HS-5 (cell line): ENCODE data around the gene CCN6.
"Not testable (repeated sequence)": the region's sequence is repeated elsewhere in the genome, so short reads cannot be mapped to it uniquely, and the experiment has no call there.

Source experiments
- DNase-seq: peaks from one replicate; pipeline ENCODE4 v3.0.0-alpha.2; 2012; ENCODE audit warnings: low read depth

The CCN6 gene

GRCh38 chr6:112030206-112030960, 23.5 kb upstream of the CCN6 start:
- no peak for DNase-seq

GRCh38 chr6:112030961-112031660, 22.8 kb upstream of the CCN6 start:
- no peak for DNase-seq

GRCh38 chr6:112031960-112032359, 21.9 kb upstream of the CCN6 start:
- DNase-seq: no peak

GRCh38 chr6:112032728-112033127, 21.2 kb upstream of the CCN6 start:
- no peak for DNase-seq

GRCh38 chr6:112033791-112034615, 19.9 kb upstream of the CCN6 start:
- no peak for DNase-seq

GRCh38 chr6:112034616-112034995, 19.3 kb upstream of the CCN6 start:
- no peak for DNase-seq

GRCh38 chr6:112036088-112036637, 17.7 kb upstream of the CCN6 start:
- DNase-seq: no peak

- peak; percentile 80 for DNase-seq
These were observed 16.1 kb upstream of the CCN6 start for GRCh38 chr6:112037783-112038216.

- DNase-seq: no peak
These were observed 15.6 kb upstream of the CCN6 start for GRCh38 chr6:112038268-112038667.

- no peak for DNase-seq
These were observed 15.0 kb upstream of the CCN6 start for GRCh38 chr6:112038756-112039430.

GRCh38 chr6:112039431-112039770, 14.5 kb upstream of the CCN6 start:
- DNase-seq: no peak

- DNase-seq: no peak
These were observed 12.9 kb upstream of the CCN6 start for GRCh38 chr6:112040956-112041355.

- no peak for DNase-seq
These were observed 12.4 kb upstream of the CCN6 start for GRCh38 chr6:112041535-112041934.

- peak; percentile 71 for DNase-seq
These were observed 10.6 kb upstream of the CCN6 start for GRCh38 chr6:112043032-112044007.

- no peak for DNase-seq
These were observed 9.7 kb upstream of the CCN6 start for GRCh38 chr6:112044196-112044595.

GRCh38 chr6:112044856-112045255, 9.0 kb upstream of the CCN6 start:
- DNase-seq: peak; percentile 51

- not testable (repeated sequence) for DNase-seq
These were observed 6.4 kb upstream of the CCN6 start for GRCh38 chr6:112047523-112047922.

GRCh38 chr6:112049026-112049799, 4.7 kb upstream of the CCN6 start:
- no peak for DNase-seq

GRCh38 chr6:112049996-112050395, 3.9 kb upstream of the CCN6 start:
- no peak for DNase-seq

- no peak for DNase-seq
These were observed 3.5 kb upstream of the CCN6 start for GRCh38 chr6:112050429-112050828.
